HG02852 (cell line): Measurements from ENCODE around the gene LSMEM2.
"Not testable (repeated sequence)": the region's sequence is repeated elsewhere in the genome, so short reads cannot be mapped to it uniquely, and the experiment has no call there.

ENCODE experiments used
- ATAC-seq: cut with Tn5 transposase; IDR thresholded peaks from one replicate; pipeline ENCODE4 v1.9.1; 2021; ENCODE audit warnings: mild to moderate bottlenecking, moderate library complexity; ENCODE audit not compliant: unreplicated experiment

Gene LSMEM2

DNA sequence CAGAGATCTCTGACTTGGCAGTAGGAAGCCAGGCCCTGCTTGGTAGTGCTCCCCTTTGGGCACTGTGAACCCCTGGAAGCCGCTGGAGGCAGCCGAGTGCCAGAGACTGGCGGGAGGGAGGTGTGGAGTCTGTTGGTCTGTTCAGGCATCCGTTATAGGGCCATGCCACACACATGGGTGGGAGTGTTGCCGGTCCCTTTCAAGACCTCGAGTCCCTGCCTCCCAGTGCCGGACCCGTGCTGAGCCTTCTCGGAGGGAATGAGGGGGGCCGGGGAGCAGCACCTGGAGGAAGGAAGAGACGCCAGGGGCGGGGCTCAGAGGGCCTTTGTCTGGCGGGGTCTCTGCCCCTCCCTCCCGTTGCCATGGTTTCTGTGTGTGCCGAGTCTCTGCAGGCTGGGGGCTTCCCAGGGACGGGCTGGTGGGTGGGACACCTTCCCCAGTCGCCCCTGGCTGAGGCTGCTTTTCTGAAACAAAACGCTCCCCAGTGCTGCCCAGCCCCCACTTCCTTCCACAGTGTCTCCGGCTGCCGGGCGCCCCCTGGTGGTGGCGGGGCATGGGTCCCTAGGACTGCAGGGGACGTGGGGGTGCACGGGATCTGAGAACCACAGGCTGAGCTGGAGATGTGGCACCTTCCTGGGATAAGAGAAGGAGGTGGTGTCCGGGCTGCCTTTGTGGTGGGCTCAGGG, 32.9 kb upstream of the LSMEM2 start:
- peak; percentile 60 for ATAC-seq

DNA sequence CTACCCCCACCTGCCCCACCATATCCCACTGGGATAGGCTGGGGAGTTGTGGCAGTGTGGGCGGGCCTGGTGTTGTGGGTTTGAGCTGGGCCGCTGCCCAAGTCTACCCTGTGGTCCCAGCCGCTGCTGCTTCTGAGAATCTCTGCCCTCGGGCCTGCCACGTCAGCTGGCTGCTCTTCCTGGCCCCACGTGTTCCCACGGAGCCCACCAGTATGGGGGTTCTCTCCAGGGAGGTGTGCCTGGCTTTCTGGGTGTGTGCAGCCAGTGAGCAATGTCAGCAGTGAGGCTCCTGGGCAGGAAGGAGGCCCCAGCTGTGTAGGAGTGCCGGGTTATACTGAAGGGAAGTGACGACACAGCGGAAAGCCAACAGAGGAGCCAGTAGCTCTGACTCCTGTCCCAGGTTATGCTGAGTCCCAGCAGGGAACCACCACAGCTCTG, 32.4 kb upstream of the LSMEM2 start:
- peak; percentile 49 for ATAC-seq

DNA sequence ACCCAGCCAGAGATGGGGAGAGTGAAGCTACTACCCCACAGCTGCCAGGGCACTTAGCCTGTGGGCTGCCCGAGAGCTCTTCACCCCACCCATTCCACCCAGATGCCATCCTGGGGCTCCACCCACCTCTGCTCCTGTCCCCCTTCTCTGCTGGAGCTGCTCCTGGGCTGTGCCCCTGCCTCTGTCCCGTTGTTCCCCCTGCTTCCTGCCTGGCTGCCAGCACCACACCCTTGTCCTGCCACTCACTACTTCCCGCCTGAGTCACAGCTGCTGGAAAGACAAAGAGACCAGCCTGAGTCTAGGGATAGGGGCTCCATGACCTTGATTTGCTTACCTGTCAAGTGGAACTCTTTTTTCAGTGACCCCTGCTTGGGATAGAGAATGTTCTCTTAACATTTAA, 30.5 kb upstream of the LSMEM2 start:
- ATAC-seq = no peak

DNA sequence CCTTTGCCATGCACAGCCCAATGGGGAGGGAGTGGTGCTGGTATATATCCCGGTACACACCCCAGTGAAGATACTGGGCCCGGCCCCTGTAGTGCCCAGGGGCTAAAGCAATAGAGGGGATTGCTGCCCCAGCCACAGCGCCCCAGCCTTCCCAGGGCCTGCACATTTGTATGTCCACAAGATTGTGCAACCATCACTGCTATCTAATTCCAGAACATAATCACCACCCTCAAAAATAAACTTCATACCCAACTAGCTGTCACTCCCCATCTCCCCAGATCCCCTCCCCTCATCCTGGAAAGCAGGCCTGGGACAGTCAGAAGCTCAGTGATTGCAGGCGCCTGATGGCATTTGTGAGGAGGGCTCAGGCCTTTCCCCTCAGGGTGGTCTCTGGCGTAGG, 29.4 kb upstream of the LSMEM2 start:
- no peak for ATAC-seq

DNA sequence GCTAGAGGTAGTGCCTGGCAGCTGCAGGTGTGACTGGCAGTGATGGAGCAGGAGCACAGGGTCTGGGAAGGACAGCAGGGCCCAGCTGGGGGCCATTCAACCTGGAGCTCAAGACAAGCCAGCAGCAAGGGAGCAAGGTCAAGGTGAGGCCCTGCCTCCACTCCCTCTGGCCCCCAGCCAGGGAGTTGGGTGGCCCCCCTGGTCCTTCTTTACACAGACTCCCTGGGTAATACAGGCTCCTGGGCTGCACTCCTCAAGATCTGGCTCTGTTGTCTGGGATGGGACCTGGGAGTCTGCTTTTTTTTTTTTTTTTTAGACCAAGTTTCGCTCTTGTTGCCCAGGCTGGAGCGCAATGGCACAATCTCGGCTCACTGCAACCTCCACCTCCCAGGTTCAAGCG, 28.4 kb upstream of the LSMEM2 start:
- ATAC-seq = no peak

DNA sequence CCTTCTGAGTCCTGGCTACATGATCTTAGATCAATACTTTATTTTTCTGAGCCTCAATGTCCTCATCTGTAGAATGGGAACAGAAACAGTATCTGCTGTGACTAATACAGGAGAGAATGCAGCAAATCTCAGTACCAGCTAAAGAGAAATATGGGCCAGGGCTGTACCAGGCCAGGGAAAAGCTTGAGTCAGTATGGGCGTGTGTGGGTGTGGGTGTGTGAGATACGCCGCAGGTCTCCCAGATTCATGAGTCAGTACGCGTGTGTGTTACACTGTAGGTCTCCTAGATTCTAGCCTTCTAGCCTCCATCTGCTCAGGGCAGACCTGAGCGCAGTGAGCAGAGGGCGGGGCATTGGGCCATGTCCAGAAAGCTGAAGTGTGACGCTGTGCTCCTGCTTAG, 27.7 kb upstream of the LSMEM2 start:
- ATAC-seq = no peak

DNA sequence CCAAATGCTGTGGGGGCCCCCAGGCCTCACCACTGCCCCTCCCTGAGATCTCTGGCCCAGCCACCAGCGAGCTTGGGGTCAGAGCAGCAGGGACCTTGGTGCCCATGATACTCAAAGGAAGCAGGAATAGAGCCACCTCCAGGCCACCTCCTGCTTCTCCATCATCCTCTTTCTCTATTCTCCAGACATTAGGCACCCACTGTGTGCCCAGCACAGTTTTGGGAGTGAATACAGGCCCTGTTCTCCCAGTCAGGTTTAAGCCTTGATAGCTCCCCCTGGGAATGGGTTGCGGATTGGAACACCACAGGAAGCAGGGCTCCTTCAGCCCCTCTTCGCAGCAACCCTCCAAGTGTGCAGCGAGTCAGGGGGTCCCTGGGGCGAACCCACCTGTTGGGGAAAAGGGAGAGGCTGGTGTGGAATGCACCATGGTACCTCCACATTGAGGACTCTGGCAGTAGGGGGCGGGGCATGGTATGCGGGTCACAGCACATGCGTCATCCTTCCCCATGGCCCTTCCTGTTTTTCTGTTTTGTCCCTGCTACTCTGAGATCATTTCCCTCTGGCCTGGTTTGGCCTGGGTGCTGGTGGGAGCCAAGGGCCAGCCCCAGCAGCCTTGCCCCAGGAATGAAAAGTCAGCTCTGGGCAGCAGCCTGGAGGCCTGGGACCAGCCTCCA, 24.2 kb upstream of the LSMEM2 start:
- ATAC-seq = no peak

DNA sequence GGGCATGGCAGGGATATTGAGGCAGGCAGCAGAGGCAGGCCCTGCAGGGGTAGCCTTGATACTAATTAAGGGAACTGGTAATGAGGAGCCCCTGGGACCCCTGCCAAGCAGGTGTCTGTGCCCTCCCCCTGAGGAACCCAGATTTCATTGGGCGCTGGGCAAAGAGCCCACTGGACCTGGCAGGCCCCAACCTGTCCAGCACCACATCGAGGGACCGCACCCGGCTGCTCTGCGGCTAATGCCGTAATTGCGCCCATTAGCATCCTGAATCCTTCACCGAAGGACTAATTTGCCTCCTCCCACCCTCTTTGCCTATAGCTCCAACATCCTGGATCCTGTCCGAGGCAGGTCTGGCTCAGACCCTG, 23.7 kb upstream of the LSMEM2 start:
- ATAC-seq = no peak

DNA sequence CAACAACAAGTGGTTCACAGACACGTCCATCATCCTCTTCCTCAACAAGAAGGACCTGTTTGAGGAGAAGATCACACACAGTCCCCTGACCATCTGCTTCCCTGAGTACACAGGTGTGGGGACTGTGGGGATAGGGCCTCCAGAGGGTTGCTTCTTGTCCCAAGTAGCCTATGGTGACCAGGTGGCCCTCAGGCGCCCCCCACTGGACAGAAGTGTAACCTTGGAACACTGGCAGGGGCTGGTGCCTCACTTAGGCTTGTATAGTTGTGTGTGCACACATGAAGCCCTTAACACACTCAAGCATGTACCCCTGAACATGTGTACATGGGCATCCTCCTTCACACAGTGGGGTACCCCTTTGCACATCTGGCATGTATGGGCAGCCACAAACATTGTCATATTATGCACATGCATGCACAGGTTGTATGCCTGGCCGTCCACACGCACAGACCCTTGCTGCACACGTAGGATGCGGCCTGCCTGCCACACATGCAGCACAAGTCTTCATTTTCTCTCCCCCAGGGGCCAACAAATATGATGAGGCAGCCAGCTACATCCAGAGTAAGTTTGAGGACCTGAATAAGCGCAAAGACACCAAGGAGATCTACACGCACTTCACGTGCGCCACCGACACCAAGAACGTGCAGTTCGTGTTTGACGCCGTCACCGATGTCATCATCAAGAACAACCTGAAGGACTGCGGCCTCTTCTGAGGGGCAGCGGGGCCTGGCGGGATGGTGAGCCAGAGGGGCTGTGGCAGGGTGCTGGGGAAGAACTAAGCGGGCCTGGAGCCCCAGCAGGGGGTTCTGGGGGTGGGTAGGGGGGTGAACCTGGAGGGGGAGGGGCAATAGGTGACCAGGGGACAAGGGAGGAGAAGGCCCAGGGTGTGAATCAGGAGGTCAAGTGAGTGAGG, 21.7 kb upstream of the LSMEM2 start:
- ATAC-seq = no peak

DNA sequence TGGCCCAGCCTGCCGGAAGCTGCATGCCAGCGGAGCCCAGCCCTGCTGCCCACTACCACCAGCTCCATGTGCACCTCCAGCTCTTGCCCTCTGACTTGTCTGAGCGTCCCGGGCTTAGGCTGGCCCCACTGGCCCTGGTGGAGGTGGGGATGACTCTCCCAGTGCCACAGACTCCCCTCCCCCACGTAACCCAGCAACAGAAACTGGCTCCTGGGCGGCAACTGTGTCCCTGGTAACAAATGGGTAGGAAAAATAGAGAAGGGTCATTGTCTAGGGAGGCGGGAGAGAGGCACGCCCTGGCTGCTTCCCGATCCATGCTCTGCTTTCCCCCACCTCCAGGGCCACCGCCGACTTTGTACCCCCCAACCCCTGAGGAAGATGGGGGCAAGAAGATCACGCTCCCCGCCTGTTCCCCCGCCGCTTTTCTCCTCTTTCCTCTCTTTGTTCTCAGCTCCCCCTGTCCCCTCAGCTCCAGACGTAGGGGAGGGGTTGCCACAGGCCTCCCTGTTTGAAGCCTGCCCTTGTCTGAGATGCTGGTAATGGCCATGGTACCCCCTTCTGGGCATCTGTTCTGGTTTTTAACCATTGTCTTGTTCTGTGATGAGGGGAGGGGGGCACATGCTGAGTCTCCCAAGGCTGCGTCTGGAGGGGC, 20.7 kb upstream of the LSMEM2 start:
- ATAC-seq = no peak

DNA sequence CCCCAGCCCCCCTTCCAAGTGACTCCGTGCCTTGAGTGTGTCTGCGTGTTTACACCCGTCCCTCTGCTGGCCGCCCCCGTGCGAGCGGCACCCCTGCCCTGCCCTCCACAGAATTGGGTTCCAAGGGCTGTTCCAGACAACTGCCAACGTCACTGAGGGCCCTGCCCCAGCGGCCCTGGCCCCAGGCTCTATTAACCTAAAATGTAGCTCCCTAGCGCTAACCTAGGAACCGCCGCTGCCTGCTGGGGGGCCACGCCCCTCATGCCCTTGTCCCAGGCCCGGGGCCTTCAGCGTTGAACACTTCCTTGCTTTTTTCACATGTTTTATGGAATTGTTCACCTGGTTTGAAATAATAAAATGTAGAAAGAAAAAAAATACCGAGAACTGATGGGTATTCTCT, 19.9 kb upstream of the LSMEM2 start:
- ATAC-seq = no peak

DNA sequence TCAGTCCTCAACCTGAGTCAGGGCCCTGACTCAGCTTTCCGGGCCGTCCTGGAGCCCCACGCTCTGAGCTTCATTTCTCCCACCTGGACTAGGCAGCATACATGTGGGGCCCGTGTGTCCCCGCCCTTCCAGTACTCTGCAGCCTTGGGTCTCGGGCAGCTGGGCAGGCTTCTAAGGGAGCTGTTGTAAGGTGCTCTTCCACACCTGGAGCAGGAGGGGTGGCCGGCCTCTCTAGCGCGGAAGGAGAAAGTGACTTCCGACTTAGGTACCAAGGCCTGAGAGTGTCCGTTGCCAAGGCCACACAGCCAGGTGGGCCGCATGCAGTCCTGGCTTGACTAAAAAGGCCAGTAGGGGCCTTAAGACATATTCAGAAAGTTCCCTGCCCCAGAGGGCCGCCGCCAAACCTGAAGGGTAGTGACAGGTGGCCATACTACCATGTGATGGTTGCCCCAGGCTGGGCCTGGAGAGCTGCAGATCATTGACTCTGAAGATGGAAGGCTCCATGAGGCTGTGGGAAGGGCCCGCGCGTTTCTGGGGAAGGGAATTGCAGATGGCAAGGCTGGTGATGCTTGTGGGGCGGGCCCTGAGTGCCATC, 19.4 kb upstream of the LSMEM2 start:
- ATAC-seq = peak; percentile 14

DNA sequence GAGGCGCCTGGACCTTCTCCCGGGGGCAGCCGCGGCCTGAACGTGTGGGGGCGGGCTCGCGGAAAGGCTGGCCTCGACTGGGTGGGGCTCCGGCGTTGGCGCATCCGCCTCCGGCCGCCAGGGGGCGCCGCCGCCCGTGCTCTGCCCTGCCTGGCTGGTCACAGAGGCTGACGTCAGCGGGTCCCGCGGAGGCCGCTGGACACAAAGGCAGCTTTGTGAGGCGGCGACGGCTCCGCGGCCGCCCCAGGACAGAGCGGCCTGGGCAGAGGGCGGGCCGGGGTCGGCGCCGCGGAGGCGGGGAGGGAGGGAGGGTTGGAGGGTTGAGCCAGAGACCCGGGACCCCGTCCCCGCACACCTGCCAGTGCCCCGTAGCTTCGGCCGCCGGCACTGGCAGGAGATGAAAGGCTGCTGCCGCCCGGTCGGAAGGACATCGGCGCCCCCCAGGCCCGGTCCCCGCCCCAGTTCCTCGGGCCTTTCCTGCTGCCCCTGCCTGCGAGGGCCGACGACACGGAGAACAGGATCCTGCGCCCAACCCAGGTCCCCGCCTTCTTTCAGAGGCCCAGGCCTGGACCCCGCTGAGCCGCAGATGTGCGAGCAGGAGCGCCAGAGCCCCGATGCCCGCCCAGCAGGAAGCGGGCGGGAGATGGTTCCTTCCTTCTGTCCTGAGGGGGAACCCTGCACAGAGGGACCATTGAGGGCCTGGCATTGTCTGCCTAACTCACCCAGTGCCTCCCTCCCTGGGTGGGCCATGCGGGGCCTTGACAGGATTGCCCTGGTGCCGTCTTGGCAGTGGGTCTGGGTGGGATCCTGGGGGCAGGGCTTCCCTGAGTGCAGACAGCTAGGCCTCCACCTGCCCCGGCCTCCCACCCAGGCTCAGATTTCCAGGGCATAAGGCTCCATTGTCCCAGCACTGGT, 18.6 kb upstream of the LSMEM2 start:
- peak; percentile 84 for ATAC-seq

DNA sequence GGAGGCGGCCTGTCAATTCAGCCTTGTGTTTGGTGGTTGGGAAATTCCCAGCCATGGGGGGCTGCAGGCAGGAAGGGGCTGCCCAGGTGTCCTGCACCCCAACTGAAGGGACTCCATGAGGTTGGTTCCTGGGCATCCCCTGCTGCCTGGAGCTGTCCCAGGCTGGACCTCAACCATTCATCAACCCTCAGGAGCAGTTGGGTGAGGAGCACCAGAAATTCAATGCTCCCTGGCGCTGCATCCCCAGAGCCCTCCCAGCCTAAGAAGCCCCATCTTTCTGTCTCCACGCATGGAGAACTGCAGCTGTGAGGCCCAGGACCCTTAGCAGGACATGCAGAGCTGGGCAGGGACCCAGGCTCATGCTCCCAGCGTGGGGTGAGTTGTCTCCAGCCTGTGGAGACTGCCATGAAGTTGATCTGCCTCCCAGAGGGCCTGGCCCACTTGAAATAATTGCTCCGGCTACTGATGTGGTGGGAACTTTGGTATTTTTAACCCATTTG, 17.9 kb upstream of the LSMEM2 start:
- no peak for ATAC-seq

DNA sequence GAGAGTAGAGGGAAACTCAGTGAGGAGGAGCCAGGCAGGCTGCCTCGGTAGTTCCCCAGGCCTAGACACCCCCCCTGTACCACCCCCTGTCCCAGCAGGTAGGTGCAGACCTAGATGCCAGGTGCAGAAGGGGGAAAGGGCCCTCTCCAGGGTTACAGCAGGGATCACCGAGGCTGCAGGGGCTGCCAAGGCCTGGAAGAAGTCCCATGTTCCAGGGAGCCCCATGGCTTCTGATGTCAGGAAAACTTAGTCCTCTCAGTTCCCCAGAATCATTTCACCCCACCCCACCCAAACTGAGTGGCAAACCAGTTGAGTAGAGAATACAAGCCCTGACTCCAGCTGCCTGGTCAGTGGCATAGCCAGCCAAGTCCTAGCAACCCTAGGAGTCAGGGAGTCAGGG, 17.4 kb upstream of the LSMEM2 start:
- no peak for ATAC-seq

DNA sequence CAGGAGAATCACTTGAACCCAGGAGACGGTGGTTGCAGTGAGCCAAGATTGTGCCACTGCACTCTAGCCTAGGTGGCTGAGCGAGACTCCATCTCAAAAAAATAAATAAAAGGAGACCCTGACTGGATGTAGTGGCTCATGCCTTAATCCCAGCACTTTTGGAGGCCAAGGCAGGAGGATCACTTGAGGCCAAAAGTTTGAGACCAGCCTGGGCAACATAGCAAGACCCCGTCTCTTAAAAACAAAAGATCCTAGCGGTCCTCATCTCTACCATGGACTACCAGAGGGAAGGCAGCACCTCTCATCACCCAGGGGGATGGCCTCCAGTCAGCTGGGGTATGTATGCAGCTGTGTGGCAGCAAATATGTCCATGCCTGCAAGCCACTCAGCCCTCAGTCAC, 16.7 kb upstream of the LSMEM2 start:
- ATAC-seq = not testable (repeated sequence)

DNA sequence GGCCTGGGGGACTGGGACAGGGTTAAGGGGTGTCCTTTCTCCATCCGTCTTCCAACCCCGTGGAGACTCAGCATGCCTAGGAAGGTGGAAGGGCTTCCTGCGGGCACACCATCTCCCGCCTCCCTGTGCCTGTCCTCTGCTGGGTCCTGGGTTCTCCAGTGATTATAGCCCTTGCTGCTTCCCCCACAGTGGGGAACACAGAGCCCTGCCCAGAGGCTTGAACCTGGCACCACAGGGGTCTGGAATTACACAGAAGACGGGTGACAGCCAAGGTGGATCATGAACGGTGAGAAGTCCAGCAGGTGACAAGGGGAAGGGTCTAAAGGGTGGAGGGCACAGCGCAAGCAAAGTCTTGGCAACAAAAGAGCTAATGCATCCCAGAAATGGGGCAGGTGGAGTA, 16.1 kb upstream of the LSMEM2 start:
- no peak for ATAC-seq

DNA sequence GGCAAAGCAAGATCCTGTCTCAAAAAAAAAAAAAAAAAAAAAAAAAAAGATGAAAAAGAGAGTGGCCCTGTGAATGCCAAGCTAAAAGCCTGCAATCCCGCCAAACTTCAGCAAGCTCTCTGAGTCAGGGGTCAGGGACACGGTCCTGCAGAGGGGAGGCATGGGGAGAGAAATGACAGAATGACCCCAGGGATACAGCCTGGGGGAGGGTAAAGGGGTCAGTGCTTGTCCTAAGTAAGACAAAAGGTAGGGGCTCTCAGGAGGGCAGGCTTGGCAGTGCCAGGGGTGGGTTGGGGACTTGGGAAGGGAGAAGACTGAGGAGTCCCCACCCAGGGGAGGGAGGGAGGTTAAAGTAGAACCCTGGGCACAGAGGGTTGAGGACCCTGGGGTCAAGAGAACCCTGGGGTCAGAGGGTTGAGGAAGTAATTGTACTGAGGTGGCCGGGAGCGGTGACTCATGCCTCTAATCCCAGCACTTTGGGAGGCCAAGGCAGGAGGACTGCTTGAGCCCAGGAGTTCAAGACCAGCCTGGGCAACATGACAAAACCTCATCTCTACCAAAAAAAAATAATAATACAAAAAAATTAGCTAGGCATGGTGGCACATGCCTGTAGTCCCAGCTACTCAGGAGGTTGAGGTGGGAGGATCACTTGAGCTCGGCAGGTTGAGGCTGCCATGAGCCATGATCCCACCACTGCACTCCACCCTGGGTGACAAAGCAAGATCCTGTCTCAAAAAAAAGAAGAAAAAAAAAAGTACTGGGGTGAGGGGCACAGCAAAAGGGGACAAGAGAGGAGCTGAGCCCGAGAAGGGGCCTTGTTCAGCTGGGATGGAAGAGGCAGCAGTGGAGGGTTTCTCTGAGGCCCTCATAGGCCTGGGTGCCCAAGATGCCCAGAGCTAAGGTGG, 15.2 kb upstream of the LSMEM2 start:
- ATAC-seq = no peak
